Mucosa of descending colon (tissue), 3 donors: ENCODE results near the gene CALB2. TPM values are rescaled to one million over a fixed set of nuclear protein-coding genes. Genes with fewer than 3 reads are reported as not detected.
A peak's percentile ranks its signal among the peaks of the same experiment; 100 is the strongest.

Experiments
- ATAC-seq: fragments of 200-7000 bp; cut with Tn5 transposase; one replicate; pipeline ENCODE4 v1.9.1; 2020; ENCODE audit warnings: mild to moderate bottlenecking, moderate library complexity
- DNase-seq, 3 donors: peaks; one replicate each; pipeline ENCODE4 v3.0.0-alpha.2; 2020
- H3K36me3 ChIP-seq: fragments of 200-600 bp; one replicate; pipeline ENCODE4 v1.8.0; 2021; ENCODE audit warnings: low read depth, mild to moderate bottlenecking
- H3K4me1 ChIP-seq: fragments of 200-600 bp; one replicate; pipeline ENCODE4 v1.8.0; 2021; ENCODE audit warnings: low read depth, mild to moderate bottlenecking
- H3K4me3 ChIP-seq: fragments of 200-600 bp; one replicate; pipeline ENCODE4 v1.8.0; 2021; ENCODE audit warnings: mild to moderate bottlenecking
- H3K9me3 ChIP-seq: fragments of 200-600 bp; one replicate; pipeline ENCODE4 v1.8.0; 2021; ENCODE audit warnings: mild to moderate bottlenecking
- CTCF ChIP-seq: fragments of 200-600 bp; IDR thresholded peaks from one replicate; pipeline ENCODE4 v1.8.0; 2022; ENCODE audit warnings: antibody characterized with exemption, mild to moderate bottlenecking
- intact Hi-C, 2 donors: fragments of 100-400 bp; cut with DNase I in 1 of 2; cut with micrococcal nuclease in 1 of 2; formaldehyde crosslinking; loops; one replicate each; pipeline versions ENCODE4 v1.11.0 to v1.11.1; 2022; cut with DNase I, micrococcal nuclease
- total RNA-seq, 3 donors: library from RNA; stranded (reverse); fragmentation: NEBNext Ultra II Directional in 2 of 3; extraction: Animal tissue kit (Norgen Biotek cat#: 25700) in 2 of 3; gene quantifications; one replicate each; pipeline versions ENCODE4 v1.2.1 to v1.2.4, GENCODE V29; 2021 to 2023
- donor health status: DM: no; HTN: no; CAD: no; lungs with moderate emphysema.
- donor health status: DM: no; HTN: no; CAD: no.
- donor health status: DM: no; HTN: yes; CAD: no.

CALB2 gene
- total RNA-seq, 3 donors from 2014 or later: 1.2 to 9.5 (median 4.2) TPM

- intact Hi-C loops: no loop called here
- no peak for TF ChIP-seq CTCF
- Histone ChIP-seq H3K4me3 (no peak overlapping the region), H3K4me1 (no peaks in the 10 kb centered on the region), H3K36me3 (no peaks in the 10 kb centered on the region), H3K9me3 (no peaks in the 10 kb centered on the region)
- DNase-seq (no peak), ATAC-seq (no peak)
These were observed 65.3 kb downstream of the CALB2 start for GRCh38 chr16:71423865-71424264.

GRCh38 chr16:71424626-71425025 lies 66.1 kb downstream of the CALB2 start:
- Histone ChIP-seq H3K36me3 (no peaks in the 10 kb centered on the region), H3K4me3 (no peak overlapping the region), H3K9me3 (no peaks in the 10 kb centered on the region), H3K4me1 (no peaks in the 10 kb centered on the region)
- ATAC-seq: no peak
- intact Hi-C loops: no loop called here
- no peak for TF ChIP-seq CTCF
- DNase-seq: no peak

- no peak for ATAC-seq
- H3K4me1 ChIP-seq: no peaks in the 10 kb centered on the region
- no peak for TF ChIP-seq CTCF
These were observed 67.2 kb downstream of the CALB2 start for GRCh38 chr16:71425746-71426068.

GRCh38 chr16:71426069-71426879 lies 67.8 kb downstream of the CALB2 start:
- H3K36me3 ChIP-seq: no peaks in the 10 kb centered on the region
- peak in 1 of 3 donors; percentile 40 for DNase-seq
- H3K4me1 ChIP-seq: no peaks in the 10 kb centered on the region
- intact Hi-C loops: no loop called here
- H3K4me3 ChIP-seq: no peak overlapping the region
- no peaks in the 10 kb centered on the region for H3K9me3 ChIP-seq
- ATAC-seq: peak; percentile 20
- TF ChIP-seq CTCF: no peak

More at GRCh38 chr16:71425746-71426068, 67.2 kb downstream of the CALB2 start:
- intact Hi-C loops: no loop called here
- Histone ChIP-seq H3K36me3 (no peaks in the 10 kb centered on the region), H3K9me3 (no peaks in the 10 kb centered on the region), H3K4me3 (no peak overlapping the region)
- no peak for DNase-seq

GRCh38 chr16:71426880-71427615 lies 68.5 kb downstream of the CALB2 start:
- no peaks in the 10 kb centered on the region for H3K9me3 ChIP-seq
- ATAC-seq: no peak
- intact Hi-C loops: no loop called here
- H3K4me3 ChIP-seq: no peak overlapping the region
- TF ChIP-seq CTCF: no peak
- H3K4me1 ChIP-seq: no peaks in the 10 kb centered on the region
- DNase-seq: no peak
- H3K36me3 ChIP-seq: no peaks in the 10 kb centered on the region
